ENCODE results near the gene CHRM4. TPM values are rescaled to one million over a fixed set of nuclear protein-coding genes. Genes with fewer than 3 reads are reported as not detected.
A peak's percentile ranks its signal among the peaks of the same experiment; 100 is the strongest.

The CHRM4 gene
- total RNA-seq, 1 experiment from 2014 or later, result 1.1 TPM

DNA sequence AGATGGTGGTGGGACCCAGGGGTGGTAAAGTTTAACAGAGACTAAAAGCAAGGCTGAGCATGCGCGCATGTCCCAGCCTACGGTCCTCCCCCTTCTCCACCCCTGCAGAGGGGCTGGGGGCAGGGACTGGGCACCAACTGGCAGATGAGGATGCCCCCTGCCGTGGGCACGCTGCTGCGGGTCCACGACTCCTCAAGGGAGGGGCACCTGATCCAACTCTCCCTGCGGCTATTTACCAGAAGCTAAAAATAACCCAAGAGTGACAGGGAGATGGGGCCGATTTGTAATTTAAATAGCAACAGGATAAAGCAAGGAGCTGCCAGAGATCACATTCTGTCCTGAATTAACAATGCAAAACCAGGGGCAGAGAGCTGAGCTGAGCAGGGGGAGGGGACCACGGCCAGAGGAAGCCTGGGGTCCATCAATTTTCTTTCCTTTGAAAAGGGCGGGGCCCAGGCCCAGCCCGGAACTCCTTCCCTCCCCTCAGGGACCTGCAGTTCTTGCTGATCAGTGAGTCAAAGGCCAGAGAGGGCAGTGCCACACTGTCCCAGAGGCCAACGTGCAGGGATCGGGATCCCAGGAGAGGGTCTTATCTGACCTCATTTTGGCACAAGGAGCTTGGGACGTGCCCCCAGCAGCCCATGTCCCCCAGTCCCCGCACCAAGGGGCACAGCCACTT is 52.4 kb downstream of the CHRM4 start:
- ATAC-seq, result peak; percentile 50; the same call in 1 of the 2 replicates

DNA sequence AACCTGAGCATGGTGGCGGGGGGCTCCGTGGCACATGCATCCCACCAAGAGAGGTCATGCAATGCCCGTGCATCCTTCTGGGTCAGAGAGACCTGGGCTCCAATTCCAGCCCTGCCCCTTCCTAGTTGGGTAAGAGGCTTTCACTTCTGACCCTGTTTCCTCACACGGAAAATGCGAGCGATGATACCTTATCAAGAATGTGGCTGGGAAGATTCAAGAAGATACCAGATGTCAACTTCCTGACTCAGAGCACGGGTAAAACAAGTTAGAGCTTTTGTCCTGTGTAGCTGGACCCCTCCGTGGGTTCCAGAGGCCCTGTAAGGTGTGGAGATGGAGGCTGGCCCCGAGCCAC is 53.0 kb downstream of the CHRM4 start:
- Histone ChIP-seq H3K79me2 (ENCODE audit: insufficient read depth, low read length) (no peaks in the 10 kb centered on the region), H3K27me3 (ENCODE audit: insufficient read depth, low read length) (no peaks in the 10 kb centered on the region), H3K9me2 (ENCODE audit: insufficient read depth) (no peaks in the 10 kb centered on the region), H3K4me2 (ENCODE audit: low read length) (peak overlapping the region; percentile 13; the same call in 1 of the 2 replicates), H4K20me1 (ENCODE audit: insufficient read depth) (no peaks in the 10 kb centered on the region), H2AFZ (ENCODE audit: low read depth, low read length, poor library complexity, severe bottlenecking) (no peak overlapping the region), H3K9ac (ENCODE audit: low read length) (no peak overlapping the region), H3K4me3 (replicated peaks in 1 of 2; ENCODE audit: low read depth in 1 of 2, low read length in 2 of 2) (no peak overlapping the region), H3K4me1 (ENCODE audit: control insufficient read depth in 1 of 2, insufficient read depth in 2 of 2, low read length in 2 of 2) (peaks cover 0 to 27% of the 10 kb centered on the region in 2 experiments; a peak in 3 of 4 replicates), H3K36me3 (ENCODE audit: control insufficient read depth in 1 of 2, insufficient read depth in 2 of 2, low read length in 2 of 2) (no peaks in the 10 kb centered on the region), H3K9me3 (ENCODE audit: control insufficient read depth in 1 of 2, insufficient read depth in 1 of 2, low read depth in 1 of 2, low read length in 2 of 2) (no peaks in the 10 kb centered on the region), H3K27ac (ENCODE audit: low read depth, low read length) (no peak overlapping the region)
- ChIA-PET CTCF (no interaction called here), POLR2A (no interaction called here), RAD21 (ENCODE audit: low non-redundant PET in 1 of 2, low total read pairs in 2 of 2, uncharacterized antibody in 2 of 2, unreplicated experiment in 2 of 2) (no interaction called here)
- intact Hi-C loops (cut with micrococcal nuclease), result no loop called here
- DNase-seq (ENCODE audit: low read depth, low spot score) (no peak), ATAC-seq (no peak)
- no TSS peak for BruUV-seq (replicated peaks)
- TF ChIP-seq EGR1 (IDR thresholded peaks at IDR 0.05; ENCODE audit: low read depth) (no peak), SP1 (IDR thresholded peaks at IDR 0.05; ENCODE audit: low read depth) (no peak), CBX3 (IDR thresholded peaks at IDR 0.05; ENCODE audit: low read depth) (no peak), POLR2A (IDR thresholded peaks at IDR 0.05; ENCODE audit: borderline replicate concordance, extremely low read depth, insufficient read depth, insufficient read length) (no peak)

More for the DNA sequence above, 52.4 kb downstream of the CHRM4 start:
- no peaks in the 10 kb centered on the region for H4K20me1 ChIP-seq (ENCODE audit: insufficient read depth)
- H3K4me3 ChIP-seq (replicated peaks in 1 of 2; ENCODE audit: low read depth in 1 of 2, low read length in 2 of 2), result no peak overlapping the region
- H2AFZ ChIP-seq (ENCODE audit: low read depth, low read length, poor library complexity, severe bottlenecking), result no peak overlapping the region
- H3K79me2 ChIP-seq (ENCODE audit: insufficient read depth, low read length), result no peaks in the 10 kb centered on the region
- H3K9me3 ChIP-seq (ENCODE audit: control insufficient read depth in 1 of 2, insufficient read depth in 1 of 2, low read depth in 1 of 2, low read length in 2 of 2), result no peaks in the 10 kb centered on the region
- peak overlapping the region; percentile 13 for H3K4me2 ChIP-seq (ENCODE audit: low read length)
- no peak overlapping the region for H3K9ac ChIP-seq (ENCODE audit: low read length)
- DNase-seq (ENCODE audit: low read depth, low spot score), result no peak
- H3K27ac ChIP-seq (ENCODE audit: low read depth, low read length), result no peak overlapping the region
- H3K4me1 ChIP-seq (ENCODE audit: control insufficient read depth in 1 of 2, insufficient read depth in 2 of 2, low read length in 2 of 2), result peaks cover 0 to 29% of the 10 kb centered on the region in 2 experiments; a peak in 3 of 4 replicates
- RAD21 ChIA-PET (ENCODE audit: low non-redundant PET in 1 of 2, low total read pairs in 2 of 2, uncharacterized antibody in 2 of 2, unreplicated experiment in 2 of 2), result no interaction called here
- H3K36me3 ChIP-seq (ENCODE audit: control insufficient read depth in 1 of 2, insufficient read depth in 2 of 2, low read length in 2 of 2), result no peaks in the 10 kb centered on the region
- H3K9me2 ChIP-seq (ENCODE audit: insufficient read depth), result no peaks in the 10 kb centered on the region
- intact Hi-C loops (cut with micrococcal nuclease), result no loop called here
- POLR2A ChIA-PET, result interaction anchor here (1.6 kb wide), 1 partner anchor 96 kb away, joined by 4 read pairs; no protein-coding TSS in a partner anchor
- no peak for TF ChIP-seq YY1 (IDR thresholded peaks at IDR 0.05; ENCODE audit: extremely low read depth, insufficient replicate concordance, low read depth, low read length)
- BruUV-seq (replicated peaks), result no TSS peak
- no peaks in the 10 kb centered on the region for H3K27me3 ChIP-seq (ENCODE audit: insufficient read depth, low read length)
- CTCF ChIA-PET, result no interaction called here

All from HCT116 (cell line).